ENCODE results near the gene SRRM1.
A peak's percentile ranks its signal among the peaks of the same experiment; 100 is the strongest.
"Not testable (repeated sequence)": the region's sequence is repeated elsewhere in the genome, so short reads cannot be mapped to it uniquely, and the experiment has no call there.

Gene SRRM1

DNA sequence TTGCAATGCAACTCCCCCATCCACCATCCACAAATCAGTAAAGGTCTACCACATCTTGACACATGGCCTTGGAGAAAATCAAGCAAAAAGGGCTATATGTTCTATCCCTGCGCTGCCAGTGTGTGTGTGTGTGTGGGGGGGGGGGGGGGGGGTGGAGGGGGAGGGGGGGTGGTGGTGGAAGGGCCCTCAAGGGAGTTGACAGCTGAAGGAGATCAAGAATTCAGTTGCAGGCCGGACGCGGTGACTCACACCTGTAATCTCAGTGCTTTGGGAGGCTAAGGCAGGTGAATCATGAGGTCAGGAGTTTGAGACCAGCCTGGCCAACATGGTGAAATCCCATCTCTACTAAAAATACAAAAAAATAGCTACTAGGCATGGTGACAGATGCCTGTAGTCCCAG, 64.6 kb downstream of the SRRM1 start:
- Mint-ChIP-seq H3K4me1 (peaks cover 17% of the 10 kb centered on the region), H3K36me3 (peaks cover 2% of the 10 kb centered on the region), H3K9me3 (no peaks in the 10 kb centered on the region), H3K27me3 (peaks cover 2% of the 10 kb centered on the region), H3K27ac (no peak overlapping the region), H3K4me3 (no peak overlapping the region)
- ATAC-seq (ENCODE audit: low read depth): no peak
- no peak for DNase-seq (ENCODE audit: low spot score in 2 of 2)

DNA sequence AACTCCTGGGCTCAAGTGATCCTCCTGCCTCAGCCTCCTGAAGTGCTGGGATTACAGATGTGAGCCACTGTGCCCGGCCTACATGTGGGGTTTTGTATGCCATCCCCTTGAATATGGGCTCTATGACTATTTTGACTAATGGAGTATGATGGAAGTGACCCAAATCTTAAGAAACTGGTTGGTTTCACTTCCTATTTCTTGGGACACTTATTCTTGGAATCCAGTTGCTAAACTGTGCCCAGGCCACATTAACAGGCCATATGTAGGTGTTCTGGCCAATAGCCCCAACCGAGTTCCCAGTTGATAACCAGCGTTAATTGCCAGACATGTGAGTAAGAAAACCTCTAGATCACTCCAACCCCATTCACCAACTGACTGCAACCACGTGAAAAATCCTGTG, 65.8 kb downstream of the SRRM1 start:
- no peaks in the 10 kb centered on the region for H3K9me3 Mint-ChIP-seq
- H3K4me3 Mint-ChIP-seq: no peak overlapping the region
- H3K27ac Mint-ChIP-seq: no peak overlapping the region
- peaks cover 2% of the 10 kb centered on the region for H3K36me3 Mint-ChIP-seq
- DNase-seq (ENCODE audit: low spot score in 2 of 2) (no peak), ATAC-seq (ENCODE audit: low read depth) (peak; percentile 59)
- H3K4me1 Mint-ChIP-seq: peaks cover 17% of the 10 kb centered on the region
- H3K27me3 Mint-ChIP-seq: peaks cover 2% of the 10 kb centered on the region

DNA sequence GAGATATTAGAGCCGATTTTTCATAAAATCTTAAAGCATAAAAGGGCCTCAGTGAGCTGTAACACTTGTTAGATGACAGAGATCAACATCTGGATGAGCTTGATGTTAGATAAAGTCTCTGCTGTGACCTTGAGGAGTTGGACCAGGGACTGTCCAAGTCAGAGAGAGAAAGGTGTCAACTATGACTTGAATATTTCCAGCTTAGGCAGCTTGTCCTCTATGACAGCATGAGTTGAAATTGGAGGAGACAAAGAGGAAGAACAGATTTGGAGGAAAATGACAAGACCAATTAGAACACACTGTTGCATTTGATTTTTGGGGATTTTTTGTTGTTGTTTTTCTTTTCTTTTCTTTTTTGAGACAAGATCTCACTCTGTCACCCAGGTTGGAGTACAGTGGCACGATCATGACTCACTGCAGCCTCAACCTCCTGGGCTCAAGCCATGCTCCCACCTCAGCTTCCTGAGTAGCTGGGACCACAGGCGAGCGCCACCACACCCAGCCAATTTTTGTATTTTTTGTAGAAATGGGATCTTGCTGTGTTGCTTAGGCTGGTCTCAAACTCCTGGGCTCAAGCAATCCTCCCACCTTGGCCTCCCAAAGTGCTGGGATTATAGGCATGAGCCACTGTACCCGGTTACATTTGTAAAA, 66.8 kb downstream of the SRRM1 start:
- Mint-ChIP-seq H3K4me1 (peaks cover 14% of the 10 kb centered on the region), H3K4me3 (no peak overlapping the region), H3K27ac (no peak overlapping the region), H3K9me3 (no peaks in the 10 kb centered on the region), H3K27me3 (no peaks in the 10 kb centered on the region), H3K36me3 (no peaks in the 10 kb centered on the region)
- ATAC-seq (ENCODE audit: low read depth): no peak
- DNase-seq (ENCODE audit: low spot score in 2 of 2): no peak

DNA sequence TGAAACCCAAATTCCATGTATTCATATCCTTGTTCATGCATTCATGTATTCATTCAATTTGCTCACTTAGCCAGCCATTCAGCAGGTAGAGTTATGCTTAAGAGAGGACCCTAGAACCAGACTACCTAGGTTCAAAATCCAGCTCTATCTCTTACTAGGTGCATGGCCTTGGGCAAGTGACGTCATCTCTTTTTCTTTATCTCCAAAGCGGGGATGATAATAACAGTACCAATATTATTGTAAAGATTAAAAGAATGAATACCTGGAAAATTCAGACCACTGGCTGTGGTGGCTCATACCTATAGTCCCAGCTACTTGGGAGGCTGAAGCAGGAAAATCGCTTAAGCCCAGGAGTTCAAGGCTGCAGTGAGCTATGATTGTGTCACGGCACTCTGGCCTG, 68.2 kb downstream of the SRRM1 start:
- Mint-ChIP-seq H3K4me3 (no peak overlapping the region), H3K36me3 (no peaks in the 10 kb centered on the region), H3K27ac (no peak overlapping the region)

DNA sequence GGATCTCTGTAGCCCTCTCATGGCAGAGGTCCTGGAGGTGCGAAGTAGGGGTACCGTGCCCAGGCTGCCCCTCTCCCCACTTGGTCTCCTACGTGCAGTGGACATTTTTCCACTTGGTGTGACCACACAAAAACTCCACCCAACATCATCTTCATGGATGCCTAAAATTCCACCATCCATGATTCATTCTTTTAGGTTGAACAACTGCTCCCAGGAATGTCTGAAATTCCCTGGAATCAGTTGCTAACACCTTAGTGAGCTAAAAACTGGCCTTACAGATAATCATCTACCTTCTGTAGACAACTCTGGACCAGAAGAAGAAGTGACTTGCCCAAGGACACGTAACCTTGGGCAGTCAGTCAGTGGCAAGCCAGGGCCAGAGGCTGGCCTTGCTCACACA, 70.1 kb downstream of the SRRM1 start:
- DNase-seq (ENCODE audit: low spot score in 2 of 2): no peak
- no peak for ATAC-seq (ENCODE audit: low read depth)
- Mint-ChIP-seq H3K36me3 (no peaks in the 10 kb centered on the region), H3K27me3 (no peaks in the 10 kb centered on the region), H3K27ac (no peak overlapping the region), H3K9me3 (no peaks in the 10 kb centered on the region), H3K4me3 (no peak overlapping the region), H3K4me1 (peaks cover 8% of the 10 kb centered on the region)

More for the DNA sequence above, 68.2 kb downstream of the SRRM1 start:
- ATAC-seq (ENCODE audit: low read depth) (no peak), DNase-seq (ENCODE audit: low spot score in 2 of 2) (no peak)
- Mint-ChIP-seq H3K27me3 (no peaks in the 10 kb centered on the region), H3K9me3 (no peaks in the 10 kb centered on the region), H3K4me1 (peaks cover 8% of the 10 kb centered on the region)

DNA sequence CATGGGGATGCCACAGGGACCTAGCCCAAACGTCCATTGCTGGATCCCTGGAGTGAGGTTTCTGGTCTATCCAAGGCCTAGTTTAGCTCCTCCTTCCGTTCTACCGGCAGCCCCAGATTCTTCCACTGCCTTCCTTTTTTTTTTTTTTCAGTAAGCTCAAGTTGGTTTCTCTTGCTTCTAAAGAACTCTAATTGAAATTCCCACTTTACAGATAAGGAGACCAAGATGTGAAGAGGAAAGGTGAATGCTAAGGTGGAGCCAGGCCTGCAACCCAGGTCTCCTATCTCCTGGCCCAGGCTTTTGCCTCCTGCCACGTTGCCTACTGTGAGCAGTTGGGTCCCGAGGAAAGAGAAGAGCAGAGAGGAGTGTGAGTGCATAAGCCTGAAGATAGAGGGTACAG, 70.6 kb downstream of the SRRM1 start:
- ATAC-seq (ENCODE audit: low read depth) (no peak), DNase-seq (ENCODE audit: low spot score in 2 of 2) (no peak)
- no peaks in the 10 kb centered on the region for H3K9me3 Mint-ChIP-seq
- no peak overlapping the region for H3K27ac Mint-ChIP-seq
- H3K27me3 Mint-ChIP-seq: no peaks in the 10 kb centered on the region
- H3K36me3 Mint-ChIP-seq: no peaks in the 10 kb centered on the region
- H3K4me3 Mint-ChIP-seq: no peak overlapping the region
- H3K4me1 Mint-ChIP-seq: peaks cover 8% of the 10 kb centered on the region

DNA sequence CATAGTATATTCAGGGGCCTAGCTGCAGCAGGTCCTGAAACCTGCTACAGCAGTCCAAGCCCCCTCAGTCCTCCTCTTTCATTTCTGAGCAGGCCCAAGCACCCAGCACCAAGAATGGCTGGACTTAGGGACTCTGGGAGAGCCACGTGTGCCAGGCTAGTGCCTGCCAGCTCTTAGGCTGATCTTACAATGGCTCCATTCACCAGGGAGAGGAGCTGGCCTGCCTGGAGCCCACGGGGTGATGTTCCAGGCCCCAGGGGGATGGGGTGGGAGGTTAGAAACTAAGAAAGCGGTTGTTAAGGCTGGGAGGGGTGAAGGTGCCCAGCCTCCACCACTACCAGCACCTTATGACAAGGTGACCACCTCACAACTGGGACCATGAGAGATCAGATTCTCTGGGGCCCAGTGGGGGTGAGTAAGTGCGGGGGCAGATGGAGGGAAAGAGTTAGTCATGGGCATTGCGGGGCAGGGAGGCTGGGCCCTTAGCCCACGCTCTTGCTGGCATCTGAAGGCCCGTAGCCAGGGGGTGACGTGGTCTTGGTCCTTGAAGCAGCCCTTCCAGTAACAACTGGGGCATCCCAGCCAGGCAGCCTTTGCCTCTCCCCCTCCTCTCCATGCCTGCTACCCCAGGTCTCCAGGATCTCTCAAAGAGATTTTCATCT, 71.9 kb downstream of the SRRM1 start:
- Mint-ChIP-seq H3K27ac (no peak overlapping the region), H3K4me3 (no peak overlapping the region), H3K4me1 (peaks cover under 1% of the 10 kb centered on the region), H3K36me3 (no peaks in the 10 kb centered on the region), H3K27me3 (no peaks in the 10 kb centered on the region), H3K9me3 (no peaks in the 10 kb centered on the region)
- ATAC-seq (ENCODE audit: low read depth) (no peak), DNase-seq (ENCODE audit: low spot score in 2 of 2) (no peak)

DNA sequence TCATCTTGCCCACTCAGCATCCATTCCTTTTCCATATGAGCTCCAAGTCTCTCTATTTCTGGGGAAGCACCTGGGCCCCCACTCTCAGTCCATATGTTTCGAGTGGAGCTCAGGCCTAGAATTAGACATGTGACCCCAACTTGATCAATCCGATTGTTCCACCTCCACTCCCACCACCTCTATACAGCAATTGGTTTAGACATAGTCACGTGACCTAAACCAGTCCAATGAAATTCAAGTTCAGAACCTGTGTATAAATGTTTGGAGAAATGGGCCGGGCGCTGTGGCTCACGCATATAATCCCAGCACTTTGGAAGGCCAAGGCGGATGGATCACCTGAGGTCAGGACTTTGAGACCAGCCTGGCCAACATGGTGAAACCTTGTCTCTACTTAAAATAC, 72.6 kb downstream of the SRRM1 start:
- Mint-ChIP-seq H3K4me3 (no peak overlapping the region), H3K36me3 (no peaks in the 10 kb centered on the region), H3K9me3 (no peaks in the 10 kb centered on the region), H3K4me1 (no peaks in the 10 kb centered on the region), H3K27me3 (no peaks in the 10 kb centered on the region), H3K27ac (no peak overlapping the region)
- DNase-seq (ENCODE audit: low spot score in 2 of 2): no peak
- no peak for ATAC-seq (ENCODE audit: low read depth)

DNA sequence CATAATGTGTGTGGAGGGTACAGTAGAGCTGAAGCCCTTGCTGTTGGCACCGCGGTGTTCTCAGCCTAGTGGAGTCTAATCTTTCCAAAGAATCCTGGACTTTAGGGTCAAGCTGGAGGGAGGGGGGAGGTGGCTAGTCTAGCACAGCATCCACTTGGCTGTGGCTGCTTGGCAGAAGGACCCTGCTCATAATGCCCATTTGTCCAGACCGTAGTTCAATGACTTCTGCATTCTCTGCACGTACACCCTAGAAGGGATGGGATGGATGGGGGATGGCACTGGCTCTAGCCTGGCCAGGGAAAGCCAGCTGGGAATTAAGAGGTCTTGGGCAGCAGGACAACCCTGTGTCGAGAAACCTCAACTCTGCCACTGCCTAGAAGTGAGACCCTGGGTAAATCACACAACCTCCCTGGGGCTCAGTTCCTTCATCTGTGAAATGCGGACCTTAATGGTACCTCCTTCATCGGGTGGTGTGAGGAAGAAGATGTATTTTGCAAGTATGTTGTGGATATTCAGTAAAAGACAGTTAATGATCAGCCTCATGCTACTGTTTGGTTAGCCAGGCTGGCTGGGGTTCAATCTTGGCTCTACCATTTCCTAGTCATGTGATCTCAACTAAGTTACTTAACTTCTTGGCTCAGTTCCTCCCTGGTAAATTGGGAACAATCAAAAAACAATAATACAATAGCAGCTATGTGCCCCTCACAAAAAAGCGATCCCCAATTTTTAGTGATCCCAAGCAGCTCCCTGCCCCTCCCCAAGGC, 75.0 kb downstream of the SRRM1 start:
- Mint-ChIP-seq H3K4me1 (no peaks in the 10 kb centered on the region), H3K36me3 (no peaks in the 10 kb centered on the region), H3K27ac (no peak overlapping the region), H3K9me3 (no peaks in the 10 kb centered on the region), H3K27me3 (no peaks in the 10 kb centered on the region), H3K4me3 (no peak overlapping the region)
- no peak for DNase-seq (ENCODE audit: low spot score in 2 of 2)
- ATAC-seq (ENCODE audit: low read depth): no peak

DNA sequence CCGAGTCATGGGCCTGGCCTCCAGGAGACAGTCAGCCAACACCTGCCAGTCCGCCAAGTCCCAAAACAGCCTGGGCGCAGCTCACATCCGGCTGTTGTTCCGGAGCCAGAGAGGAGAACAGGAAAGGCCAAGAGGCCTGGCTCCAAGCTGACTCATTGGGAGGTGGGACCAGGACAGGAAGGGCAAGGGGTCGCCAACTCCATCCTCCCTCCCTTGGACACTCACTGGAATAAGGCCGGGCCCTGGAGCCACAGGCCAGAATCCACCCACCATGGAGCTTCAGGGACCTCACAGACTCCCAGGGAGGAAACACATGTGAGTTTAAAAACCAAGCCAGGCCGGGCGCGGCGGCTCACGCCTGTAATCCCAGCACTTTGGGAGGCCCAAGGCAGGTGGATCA, 77.0 kb downstream of the SRRM1 start:
- no peaks in the 10 kb centered on the region for H3K36me3 Mint-ChIP-seq
- no peaks in the 10 kb centered on the region for H3K4me1 Mint-ChIP-seq
- no peak overlapping the region for H3K4me3 Mint-ChIP-seq
- no peak overlapping the region for H3K27ac Mint-ChIP-seq
- ATAC-seq (ENCODE audit: low read depth) (no peak), DNase-seq (ENCODE audit: low spot score in 2 of 2) (no peak)
- H3K9me3 Mint-ChIP-seq: no peaks in the 10 kb centered on the region
- H3K27me3 Mint-ChIP-seq: no peaks in the 10 kb centered on the region

DNA sequence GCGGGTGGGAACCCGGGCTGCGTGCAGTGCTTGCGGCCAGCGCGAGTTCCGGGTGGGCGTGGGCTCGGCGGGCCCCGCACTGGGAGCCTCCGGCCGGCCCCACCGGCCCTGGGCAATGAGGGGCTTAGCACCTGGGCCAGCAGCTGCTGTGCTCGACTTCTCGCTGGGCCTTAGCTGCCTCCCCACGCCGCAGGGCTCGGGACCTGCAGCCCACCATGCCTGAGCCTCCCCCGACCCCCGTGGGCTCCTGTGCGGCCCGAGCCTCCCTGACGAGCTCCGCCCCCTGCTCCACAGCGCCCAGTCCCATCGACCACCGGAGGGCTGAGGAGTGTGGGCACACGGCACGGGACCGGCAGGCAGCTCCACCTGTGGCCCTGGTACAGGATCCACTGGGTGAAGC, 78.4 kb downstream of the SRRM1 start:
- H3K9me3 Mint-ChIP-seq: no peaks in the 10 kb centered on the region
- peaks cover under 1% of the 10 kb centered on the region for H3K4me1 Mint-ChIP-seq
- no peaks in the 10 kb centered on the region for H3K36me3 Mint-ChIP-seq
- H3K4me3 Mint-ChIP-seq: no peak overlapping the region
- no peak overlapping the region for H3K27ac Mint-ChIP-seq
- H3K27me3 Mint-ChIP-seq: no peaks in the 10 kb centered on the region
- ATAC-seq (ENCODE audit: low read depth): no peak
- no peak for DNase-seq (ENCODE audit: low spot score in 2 of 2)

DNA sequence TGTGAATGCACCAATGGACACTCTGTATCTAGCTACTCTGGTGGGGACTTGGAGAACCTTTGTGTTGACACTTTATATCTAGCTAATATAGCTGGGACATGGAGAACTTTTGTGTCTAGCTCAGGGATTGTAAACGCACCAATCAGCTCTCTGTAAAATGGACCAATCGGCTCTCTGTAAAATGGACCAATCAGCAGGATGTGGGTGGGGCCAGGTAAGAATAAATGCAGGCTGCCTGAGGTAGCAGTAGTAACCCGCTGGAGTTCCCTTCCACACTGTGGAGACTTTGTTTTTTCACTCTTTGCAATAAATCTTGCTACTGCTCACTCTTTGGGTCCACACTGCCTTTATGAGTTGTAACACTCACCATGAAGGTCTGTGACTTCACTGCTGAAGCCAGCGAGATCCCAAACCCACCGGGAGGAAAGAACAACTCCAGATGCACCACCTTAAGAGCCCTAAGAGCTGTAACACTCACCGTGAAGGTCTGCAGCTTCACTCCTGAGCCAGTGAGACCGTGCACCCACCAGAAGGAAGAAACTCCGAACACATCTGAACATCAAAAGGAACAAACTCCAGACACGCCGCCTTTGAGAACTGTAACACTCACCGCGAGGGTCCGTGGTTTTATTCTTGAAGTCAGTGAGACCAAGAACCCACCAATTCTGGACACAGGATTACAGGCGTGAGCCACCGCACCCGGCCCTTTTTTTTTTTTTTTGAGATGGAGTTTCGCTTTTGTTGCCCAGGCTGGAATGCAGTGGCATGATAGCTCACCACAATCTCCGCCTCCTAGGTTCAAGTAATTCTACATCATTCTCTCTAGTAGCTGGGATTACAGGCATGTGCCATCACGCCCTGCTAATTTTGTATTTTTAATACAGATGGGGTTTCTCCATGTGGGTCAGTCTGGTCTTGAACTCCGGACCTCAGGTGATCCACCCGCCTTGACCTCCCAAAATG, 79.3 kb downstream of the SRRM1 start:
- H3K4me3 Mint-ChIP-seq: peak overlapping the region; percentile 17
- not testable (repeated sequence) for H3K4me1 Mint-ChIP-seq; ATAC-seq (ENCODE audit: low read depth); H3K27ac Mint-ChIP-seq; H3K9me3 Mint-ChIP-seq; H3K36me3 Mint-ChIP-seq; DNase-seq (ENCODE audit: low spot score in 2 of 2); H3K27me3 Mint-ChIP-seq

Data from memory B cell (primary cell).